ENCODE results near the gene DOCK9.

DOCK9 gene

DNA sequence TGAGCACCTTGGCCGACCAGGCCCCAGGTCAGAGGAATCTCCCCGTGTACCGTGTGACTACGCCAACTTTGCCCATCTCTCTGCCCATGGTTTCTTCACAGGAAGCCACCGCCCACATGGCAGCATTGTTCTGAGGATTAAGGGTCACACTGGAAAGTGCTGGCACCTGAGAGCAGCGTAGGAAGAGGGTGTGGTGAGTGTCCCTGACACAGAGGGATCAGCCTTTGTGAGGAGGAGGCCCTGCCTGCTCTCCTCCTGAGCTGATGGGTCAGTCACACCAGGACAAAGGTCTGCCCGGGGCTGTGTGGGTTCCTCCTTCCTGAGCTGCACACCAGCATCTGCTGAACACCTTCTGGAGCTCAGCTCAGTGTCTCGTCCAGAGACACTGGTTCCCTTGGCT lies 193.2 kb downstream of the DOCK9 start:
- DNase-seq, result no peak

DNA sequence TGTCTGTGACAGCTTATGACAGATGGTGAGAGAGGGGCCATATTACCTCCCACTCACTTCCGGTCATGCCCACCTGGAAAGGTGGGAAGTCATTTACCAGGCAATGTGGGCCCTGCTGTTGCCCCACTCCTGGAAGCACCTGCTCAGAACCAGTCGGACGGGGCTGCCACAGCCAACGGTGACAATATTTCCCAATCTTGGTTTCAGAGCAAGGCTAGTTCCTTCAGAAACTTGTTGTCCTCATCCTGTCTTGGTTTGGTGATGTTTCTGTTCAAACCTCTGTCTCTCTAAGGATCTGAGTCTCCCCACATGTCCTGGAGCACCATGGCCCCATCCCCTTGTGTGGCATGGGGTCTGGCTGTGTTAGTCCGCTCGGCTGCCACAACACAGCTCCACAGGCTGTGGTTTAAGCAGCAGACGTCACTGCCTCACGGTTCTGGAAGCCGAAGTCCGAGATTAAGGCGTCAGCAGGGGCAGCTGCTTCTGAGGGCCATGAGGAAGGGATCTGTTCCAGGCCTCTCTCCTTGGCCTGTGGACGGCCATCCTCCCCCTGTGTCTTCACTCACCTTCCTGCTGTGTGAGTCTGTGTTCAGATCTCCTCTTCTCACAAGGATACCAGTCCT lies 193.9 kb downstream of the DOCK9 start:
- DNase-seq, result no peak

DNA sequence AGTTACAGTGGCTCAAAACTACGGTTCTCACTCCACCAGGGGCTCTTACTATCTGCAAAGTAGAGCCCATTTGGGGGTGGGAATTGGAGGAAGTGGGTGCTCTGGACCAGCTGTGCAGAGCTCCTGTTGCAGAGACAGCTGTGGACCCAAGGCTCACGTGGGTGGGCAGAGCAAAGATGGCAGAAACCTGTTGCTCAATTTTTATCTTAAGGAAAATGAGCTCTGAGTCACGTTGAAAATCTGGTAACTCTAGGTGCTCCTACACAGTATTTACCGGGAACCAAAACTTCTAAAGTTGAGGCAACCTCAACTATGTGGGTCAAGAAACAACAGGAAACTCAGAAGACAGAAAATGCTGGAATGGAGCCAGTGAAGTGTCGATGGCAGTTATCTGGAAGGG lies 195.2 kb downstream of the DOCK9 start:
- no peak for DNase-seq

DNA sequence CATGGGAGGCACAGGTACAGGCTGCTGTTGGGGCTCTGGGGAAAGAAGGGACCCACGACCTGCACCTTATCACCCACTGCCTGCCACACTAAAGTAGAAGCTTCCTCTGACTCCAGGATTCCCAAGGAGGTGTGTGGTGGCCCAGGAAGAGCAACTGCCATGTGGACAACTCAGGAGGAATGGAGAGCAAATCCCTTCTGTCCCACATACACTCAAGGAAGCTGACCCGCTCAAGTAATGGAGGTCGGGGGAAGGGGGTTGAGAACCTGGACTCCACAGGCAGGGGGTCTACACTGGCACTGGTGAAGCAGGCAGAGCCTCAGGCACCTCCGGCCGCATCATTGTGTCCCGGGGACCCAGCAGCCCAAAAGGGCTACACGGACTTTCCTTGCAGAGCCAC lies 196.0 kb downstream of the DOCK9 start:
- DNase-seq, result no peak

DNA sequence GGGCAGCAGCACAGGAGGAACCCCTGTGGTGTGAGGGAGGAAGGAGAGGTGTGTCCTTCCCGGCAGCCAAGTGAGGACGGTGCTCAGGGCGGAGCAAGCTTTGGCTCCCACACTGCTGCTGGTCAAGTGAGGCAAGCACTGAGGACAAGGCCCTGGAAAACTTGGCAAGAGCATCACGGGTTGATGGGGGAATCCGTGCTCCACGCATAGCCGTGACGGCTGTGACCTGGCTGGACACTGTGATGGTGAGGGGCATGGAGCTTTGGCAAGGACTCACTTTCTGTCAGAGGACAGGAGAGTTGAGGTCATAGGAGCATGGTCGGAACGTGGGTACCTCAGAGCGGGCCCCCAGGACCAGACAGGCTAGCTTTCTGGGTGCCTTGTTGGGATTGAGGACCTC lies 196.4 kb downstream of the DOCK9 start:
- no peak for DNase-seq

DNA sequence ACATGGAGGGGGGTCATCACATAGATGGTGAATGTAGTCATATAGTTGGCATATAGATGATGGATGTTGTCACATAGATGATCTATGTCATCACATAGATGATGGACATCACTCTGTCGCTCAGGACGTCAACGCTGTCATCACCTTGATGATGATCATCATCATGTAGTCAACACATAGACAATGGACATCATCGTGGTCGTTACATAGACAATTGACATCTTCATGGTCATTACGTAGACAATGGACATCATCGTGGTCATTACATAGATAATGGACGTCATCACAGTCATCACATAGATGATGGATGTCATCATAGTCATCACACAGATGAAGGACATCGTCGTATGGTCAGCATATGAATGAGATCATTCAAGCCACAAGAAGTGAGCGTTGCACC lies 196.8 kb downstream of the DOCK9 start:
- DNase-seq, result no peak

DNA sequence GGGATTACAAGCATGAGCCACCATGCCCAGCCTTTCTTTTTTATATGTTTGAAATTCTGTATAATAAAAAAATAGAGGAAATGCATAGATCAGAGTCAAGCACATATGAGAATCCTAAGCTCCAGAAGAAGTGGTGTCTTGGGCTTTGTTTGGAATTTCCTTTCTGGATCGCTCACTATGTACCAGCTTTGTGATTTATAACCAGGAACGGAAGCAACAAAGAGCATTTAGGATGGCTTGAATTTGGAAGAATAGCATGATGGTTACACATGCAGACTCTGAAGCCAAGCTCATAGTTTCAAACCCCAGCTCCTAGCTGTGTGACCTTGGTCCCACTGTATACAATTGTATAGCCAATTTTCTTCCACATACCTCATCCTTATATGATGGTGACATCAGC lies 197.4 kb downstream of the DOCK9 start:
- no peak for DNase-seq

DNA sequence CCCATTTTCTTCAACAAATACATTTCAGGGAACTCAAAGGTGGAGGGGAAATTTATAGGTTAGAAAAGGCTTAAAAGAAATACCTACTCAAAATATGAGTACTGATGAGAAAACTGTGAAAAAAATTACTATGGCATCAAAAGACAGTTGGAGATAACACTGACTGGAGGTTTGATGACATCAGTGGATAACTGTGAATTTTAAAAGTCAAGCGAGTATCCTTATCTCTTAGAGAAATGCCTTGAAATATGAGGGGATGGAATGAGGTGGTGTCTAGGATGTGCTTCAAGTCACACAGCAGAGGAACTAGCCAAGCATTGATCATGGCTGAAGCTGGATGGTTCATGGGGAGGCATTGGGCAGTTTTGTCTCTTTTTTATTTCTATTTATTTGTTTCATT lies 198.2 kb downstream of the DOCK9 start:
- DNase-seq, result no peak

DNA sequence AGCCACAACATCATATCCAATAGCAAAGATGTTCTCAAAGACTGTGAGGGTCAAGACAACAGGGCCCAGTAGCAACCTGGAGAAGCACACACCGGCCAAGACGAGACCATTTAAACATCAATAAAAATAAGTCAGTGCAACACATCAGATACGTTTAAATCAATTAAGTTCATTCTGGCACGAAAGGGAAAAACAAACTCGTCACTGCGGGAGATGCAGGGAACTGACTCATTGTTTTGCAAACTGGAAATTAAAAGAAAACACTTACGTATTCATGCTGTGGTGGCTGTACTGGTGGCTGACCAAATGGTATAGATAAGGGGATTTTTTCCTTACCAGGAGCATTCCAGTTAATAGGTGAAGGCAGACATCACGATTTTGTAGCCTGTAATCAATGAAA lies 199.1 kb downstream of the DOCK9 start:
- no peak for DNase-seq

DNA sequence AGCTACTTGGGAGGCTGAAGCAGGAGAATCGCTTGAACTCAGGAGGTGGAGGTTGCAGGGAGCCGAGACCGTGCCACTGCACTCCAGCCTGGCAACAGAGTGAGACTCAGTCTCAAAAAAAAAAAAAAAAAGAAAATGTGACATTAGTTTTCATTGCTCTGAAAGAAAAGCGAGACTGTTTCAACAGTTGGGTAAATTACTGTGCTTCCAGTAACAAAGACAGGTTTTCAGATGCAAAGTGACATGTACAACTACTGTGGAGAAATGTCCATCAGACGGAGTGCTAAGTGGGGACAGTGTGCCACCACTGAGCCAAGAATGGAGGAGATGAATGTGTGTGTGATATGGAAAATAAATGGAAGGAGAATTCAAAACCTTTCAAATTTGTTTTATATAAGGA lies 201.2 kb downstream of the DOCK9 start:
- no peak for DNase-seq

DNA sequence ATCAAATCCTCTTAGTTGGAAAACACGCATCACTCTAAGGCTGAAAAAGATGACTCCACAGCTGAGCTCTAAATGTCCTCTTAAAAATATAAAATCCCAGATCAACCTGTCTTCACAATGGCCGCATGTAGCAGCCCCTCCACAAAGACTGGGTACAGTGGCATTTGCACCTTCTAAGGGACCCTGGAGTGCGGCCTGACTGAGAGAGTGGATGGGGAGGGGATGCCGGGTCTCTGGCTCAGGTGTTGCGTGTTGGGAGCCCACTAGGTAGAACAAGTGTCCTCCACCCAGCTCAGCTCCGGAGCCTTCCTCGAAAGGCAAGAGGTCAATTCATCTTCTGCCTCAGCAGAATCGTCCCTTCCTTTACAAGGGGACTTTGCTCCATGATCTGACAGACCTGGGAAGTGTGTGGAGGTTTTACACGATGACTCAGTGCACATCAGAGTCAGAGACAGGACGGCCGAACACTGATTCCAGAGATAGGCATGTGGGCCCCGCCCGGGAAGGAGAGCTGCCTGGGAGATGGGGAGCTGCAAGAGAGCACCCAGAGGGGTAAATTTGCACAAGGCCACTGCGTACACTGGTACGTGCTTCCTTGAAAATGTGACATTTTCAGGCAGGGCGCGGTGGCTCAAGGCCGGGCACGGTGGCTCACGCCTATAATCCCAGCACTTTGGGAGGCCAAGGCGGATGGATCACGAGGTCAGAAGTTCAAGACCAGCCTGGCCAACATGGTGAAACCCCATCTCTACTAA lies 201.8 kb downstream of the DOCK9 start:
- no peak for DNase-seq

DNA sequence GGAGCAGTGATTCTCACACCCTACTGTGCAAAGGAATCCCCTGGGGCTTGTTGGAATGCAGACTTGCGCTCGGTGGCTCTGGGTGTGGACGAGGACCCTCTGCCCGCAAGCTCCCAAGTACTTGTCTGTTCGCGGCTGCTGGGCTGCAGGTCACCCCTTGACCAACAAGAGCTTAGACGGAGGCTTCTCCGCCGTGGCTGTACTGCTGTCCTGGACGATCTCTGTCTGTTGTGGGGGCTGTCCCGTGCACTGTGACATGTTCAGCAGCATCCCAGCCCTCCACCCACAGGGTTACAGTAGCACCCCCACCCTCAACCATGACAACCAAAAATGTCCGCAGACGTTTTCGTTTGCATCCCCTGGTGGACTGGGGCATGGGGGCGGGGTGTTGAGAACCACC lies 202.5 kb downstream of the DOCK9 start:
- DNase-seq, result no peak

DNA sequence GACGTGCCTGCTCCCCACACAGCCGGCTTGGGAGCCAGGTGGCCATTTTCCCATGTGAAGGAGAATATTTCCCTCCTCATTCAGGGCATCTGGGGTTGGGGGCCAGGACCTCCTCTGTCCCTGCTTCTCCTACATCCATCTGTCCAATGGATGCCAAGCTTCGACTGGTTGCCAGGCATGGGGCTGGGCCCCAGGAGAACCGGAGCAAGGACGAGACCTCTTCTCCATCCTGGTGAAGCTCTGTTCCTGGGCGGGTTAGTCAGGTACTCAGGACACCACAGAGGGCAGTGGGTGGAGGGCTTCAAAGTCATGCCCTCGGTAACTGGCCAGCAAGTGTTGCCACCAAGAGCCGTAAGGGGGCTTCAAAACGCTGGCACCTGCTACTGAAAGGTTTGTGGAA lies 203.1 kb downstream of the DOCK9 start:
- no peak for DNase-seq

DNA sequence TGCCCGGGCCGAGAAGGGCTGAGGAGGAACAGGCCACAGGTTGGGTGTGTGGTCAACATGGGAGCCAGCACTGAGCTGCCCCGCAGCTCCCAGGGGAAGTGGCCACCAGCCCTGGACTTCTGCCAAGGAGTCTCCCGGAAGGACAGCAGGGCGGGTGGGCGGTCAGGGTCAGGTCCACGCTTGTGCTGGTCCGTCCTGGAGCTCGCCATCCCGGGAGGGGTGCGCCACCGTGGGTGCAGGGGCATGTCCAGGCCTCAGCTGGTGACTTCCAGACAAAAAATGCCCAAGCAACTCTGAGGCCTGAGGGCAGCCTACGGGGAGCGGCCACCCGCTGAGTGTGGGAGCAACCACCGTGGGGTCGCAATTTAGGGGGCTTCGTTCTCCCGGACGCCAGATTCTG lies 203.9 kb downstream of the DOCK9 start:
- no peak for DNase-seq

DNA sequence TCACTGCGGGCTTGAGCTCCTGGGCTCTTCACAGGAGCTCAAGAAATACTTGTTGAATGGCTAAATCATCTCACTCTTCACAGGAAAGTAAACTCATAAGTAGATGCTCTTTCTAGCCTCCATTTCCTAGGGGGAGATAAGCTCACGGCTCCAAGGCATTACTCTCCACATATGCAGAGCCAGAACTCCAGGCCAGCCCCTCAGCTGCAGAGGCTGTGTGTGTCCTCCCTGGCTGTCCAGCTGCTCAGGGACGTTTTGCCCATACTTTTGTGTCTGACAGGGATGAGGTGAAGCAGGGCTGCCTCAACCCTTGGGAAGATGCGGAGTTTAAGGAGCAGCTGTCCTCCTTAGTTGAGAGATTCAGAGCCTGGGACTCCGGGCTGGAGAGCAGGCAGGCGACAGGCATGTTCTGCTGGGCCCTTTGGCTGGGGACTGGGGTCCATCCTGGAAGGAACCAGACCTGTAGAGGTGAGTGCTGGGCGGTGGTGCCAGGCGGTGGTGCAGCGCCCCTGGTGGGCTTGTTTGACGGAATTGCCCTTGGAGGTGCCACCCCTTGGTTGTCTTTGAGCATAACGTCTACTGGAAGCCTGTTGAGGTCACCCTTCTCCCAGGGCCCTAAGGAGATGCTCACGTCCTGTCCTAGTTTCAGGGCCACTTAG lies 204.9 kb downstream of the DOCK9 start:
- DNase-seq, result no peak

DNA sequence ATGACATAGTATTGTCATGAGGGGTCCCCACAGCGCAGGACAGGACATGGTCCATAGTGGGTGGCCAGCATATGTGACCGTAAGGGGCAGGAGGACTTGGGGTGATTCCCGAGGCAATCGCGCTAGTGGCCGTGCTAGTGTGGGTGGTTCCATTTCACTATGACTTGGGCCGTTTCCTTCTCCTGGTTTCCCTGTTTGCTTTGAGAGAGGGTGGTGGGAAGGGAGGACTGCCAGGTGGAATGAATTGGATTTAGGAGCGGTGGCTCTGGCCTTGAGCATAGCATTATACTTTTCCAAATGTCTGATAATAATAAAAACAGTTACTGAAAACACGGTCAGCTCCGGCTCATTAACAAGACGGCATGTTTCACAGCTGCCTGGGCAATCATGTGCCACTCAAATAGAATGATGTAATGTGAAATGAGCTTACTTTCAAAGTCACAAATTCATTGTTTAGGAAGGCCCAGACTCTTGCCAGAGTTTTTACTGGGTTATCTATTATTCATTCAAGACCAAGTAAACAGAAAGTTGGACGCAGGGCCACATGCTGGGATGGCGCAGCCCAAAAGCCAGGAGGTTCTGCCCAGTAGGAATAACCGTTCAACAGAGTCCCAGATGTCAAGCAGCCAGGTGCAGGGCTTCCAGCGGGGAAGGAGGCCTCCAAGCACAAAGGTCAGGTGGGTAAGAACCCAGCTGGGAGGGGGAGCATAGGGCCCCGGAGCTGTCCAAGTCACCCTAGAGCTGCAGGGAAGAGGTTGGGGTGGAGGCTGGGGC lies 205.8 kb downstream of the DOCK9 start:
- DNase-seq, result no peak

DNA sequence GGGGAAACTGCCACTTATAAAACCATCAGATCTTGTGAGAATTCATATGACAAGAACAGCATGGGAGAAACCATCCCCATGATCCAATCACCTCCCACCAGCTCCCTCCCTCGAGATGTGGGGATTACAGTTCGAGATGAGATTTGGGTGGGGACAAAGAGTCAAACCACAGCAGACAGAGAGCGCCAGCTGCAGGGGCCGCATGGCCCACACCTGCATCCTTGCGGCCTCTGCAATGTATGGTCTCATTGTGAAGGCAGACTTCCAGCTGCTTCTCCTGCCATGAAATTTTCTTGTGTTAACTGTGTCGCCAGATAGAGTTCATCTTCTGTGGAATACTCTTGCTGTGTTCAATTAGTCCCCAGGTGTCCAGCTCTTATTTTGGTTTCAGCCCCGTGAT lies 208.1 kb downstream of the DOCK9 start:
- DNase-seq, result no peak

DNA sequence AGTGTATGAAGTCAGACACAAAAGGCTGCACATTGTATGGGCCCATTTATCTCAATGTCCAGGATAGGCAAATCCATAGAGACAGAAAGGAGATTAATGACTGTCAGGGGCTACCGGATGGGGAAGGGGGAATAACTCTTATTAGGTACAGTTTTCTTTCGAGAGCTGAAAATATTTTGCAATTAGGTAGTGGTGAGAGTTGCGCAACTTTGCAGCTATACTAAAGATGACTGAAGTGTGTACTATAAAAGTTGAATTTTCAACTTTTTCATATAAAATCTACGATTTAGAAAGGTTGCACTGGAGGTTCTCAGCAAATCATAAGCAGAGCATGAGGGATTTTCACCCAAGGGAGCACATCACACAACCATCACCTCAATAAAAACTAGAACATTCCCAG lies 209.3 kb downstream of the DOCK9 start:
- no peak for DNase-seq

DNA sequence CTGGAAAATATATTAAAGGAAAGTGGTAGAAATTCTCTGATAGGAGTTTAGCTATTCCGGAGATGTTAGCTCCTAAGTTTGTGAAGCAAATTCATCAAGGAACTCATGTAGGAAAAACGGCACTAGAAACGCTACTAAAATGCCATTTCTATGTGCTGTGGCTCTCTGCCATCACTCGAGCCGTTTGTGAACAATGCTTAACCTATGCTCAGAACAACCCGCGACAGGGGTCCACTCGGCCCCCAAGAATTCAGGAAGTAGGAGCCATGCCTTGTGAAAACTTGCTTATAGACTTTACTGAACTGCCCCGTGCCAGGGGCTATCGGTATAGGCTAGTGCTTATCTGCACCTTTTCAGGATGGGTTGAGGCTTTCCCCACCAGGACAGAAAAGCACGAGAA lies 211.2 kb downstream of the DOCK9 start:
- DNase-seq, result no peak

DNA sequence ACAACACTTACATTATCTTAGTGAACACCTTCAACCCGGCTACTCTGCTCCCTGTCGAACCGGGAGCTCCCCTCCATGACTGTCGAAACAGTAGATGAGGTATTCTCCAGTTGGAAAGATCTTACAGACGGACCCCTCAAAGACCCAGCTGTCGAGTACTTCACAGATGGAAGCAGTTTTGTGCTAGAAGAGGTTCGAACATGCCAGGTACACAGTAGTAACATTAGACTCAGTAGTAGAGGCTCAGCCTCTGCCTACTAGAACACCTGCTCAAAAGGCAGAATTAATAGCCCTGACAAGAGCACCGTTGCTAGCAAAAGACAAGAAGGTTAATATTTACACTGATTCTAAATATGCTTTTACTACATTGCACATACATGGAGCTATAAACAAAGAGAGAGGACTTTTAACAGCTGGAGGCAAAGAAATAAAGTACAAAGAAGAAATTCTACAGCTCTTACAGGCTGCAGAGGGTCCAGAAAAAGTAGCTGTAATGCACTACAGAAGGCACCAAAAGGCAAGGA lies 211.8 kb downstream of the DOCK9 start:
- DNase-seq, result no peak

DNA sequence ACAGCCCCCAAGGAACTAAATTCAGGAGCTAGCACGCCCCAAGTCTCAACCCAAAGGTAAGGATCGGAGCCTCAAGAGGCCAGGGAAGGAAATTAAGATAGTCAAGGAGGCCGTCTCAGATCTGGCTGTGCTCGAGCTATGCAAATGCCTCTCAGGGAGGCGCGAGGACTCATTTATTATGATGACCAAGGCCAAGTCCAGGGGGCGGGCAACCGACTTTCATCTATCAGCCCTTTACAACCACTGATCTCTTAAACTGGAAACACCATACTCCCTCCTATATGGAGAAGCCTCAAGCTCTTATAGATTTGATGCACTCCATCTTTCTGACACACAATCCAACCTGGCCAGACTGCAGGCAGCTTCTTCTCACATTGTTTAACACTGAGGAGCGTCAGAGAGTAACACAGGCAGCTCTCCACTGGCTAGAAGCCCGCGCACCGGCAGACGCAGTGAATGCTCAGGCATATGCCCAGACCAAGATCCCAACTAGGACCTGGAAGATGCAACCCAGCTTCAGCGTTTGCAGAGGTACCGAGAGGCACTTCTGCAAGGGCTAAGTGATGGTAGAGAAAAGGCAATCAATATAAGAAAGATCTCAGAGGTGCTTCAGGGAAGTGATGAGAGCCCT lies 215.8 kb downstream of the DOCK9 start:
- DNase-seq, result no peak

DNA sequence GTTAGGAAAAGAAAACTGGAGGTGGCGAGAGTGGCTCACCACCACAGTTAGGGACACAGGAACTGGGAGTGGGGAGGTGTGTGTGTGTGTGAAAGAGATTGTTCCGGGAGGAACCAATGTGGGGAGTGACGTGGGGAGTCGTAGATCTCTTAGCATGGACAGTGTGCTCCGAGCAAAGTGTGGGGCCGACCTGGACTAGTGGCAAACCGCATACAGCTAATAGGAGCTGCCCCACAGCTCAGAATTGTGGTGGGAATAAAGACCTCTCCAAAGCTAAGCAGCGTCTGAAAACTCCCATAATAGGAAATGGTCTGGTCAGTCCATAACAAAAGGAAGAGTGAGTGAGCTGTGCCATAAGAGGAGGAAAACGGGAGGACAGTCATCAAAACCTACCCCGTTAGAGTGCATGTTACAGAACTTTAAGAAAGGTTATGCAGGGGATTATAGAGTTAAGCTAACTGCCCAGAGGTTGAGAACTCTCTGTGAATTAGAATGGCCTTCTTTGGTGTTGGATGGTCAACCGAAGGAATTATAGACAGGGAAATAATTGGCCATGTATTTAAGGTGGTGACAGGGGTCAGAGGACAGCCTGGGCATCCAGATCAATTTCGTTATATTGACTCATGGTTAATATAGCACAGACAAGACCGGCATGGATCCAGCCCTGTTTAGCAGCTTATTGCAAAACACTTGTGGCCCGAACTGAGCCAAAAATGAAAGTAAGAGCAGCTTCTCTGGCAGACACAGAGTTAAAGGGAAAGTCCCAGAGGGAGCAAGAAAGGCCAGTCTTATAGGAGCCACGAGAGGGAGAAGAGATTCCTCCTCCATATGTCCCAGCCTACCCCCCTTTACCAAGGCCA lies 216.5 kb downstream of the DOCK9 start:
- DNase-seq, result no peak
